HepG2 (cell line): ENCODE data around the gene NGDN. TPM values are rescaled to one million over a fixed set of nuclear protein-coding genes. Genes with fewer than 3 reads are reported as not detected.

Experiments used
- ATAC-seq: fragments of 200-7000 bp; cut with Tn5 transposase; 3 replicates; pipeline ENCODE4 v1.9.1; 2020; ENCODE audit warnings: mild to moderate bottlenecking, moderate library complexity
- BruUV-seq: library from RNA; stranded (reverse); fragments of 400-500 nt; replicated peaks from 2 replicates; lab custom pipeline; 2021; lab: Mats Ljungman, UMichigan
- CTCF ChIA-PET: fragments of 300-600 bp; formaldehyde crosslinking; extraction: SDS; loops from one replicate; lab custom pipeline; 2021; ENCODE audit warnings: low total read pairs, inconsistent platforms, low intra/inter-chr PET ratio; lab: Yijun Ruan, JAX
- POLR2A ChIA-PET: fragments of 350-600 bp; sonication (Branson Sonifier 250); formaldehyde crosslinking; loops from one replicate; lab custom pipeline; 2020; ENCODE audit warnings: antibody characterized with exemption, inconsistent platforms; lab: Yijun Ruan, JAX
- DNase-seq: peaks from one replicate; pipeline ENCODE4 v3.0.0-alpha.2; 2015; ENCODE audit warnings: low spot score
- FAIRE-seq: peaks from 3 replicates; lab custom pipeline; 2011; peaks lifted over from hg19 to GRCh38; lab: Jason Lieb, UNC
- H2AFZ ChIP-seq: one replicate; pipeline ENCODE4 v1.6.1; 2011; ENCODE audit warnings: low read length, inconsistent platforms
- H3K27ac ChIP-seq: fragments of 300-600 bp; 3 replicates; pipeline ENCODE4 v1.8.0; 2011; ENCODE audit warnings: mixed run types, mild to moderate bottlenecking, mixed read lengths, low read length, inconsistent platforms; ENCODE audit not compliant: insufficient read depth; ENCODE audit errors: extremely low read length
- H3K27me3 ChIP-seq, 2 experiments: fragments of 200-600 bp in 1 of 2; 2 replicates in 1 of 2; 3 replicates in 1 of 2; pipeline versions ENCODE4 v1.6.0 to v1.8.0; 2011; ENCODE audit warnings: low read length in 2 of 2, mild to moderate bottlenecking in 2 of 2, moderate library complexity in 2 of 2, inconsistent platforms in 1 of 2; ENCODE audit not compliant: insufficient read depth in 2 of 2, control insufficient read depth in 1 of 2
- H3K36me3 ChIP-seq, 2 experiments: fragments of 200-600 bp in 1 of 2; replicated peaks in 1 of 2; 2 replicates in 1 of 2; 3 replicates in 1 of 2; pipeline versions ENCODE4 v1.5.1 to v1.8.0; 2011; ENCODE audit warnings: low read length in 2 of 2, inconsistent platforms in 1 of 2; ENCODE audit not compliant: insufficient read depth in 2 of 2, control insufficient read depth in 1 of 2
- H3K4me1 ChIP-seq: 2 replicates; pipeline ENCODE4 v1.5.1; 2012; ENCODE audit warnings: low read length, inconsistent platforms; ENCODE audit not compliant: insufficient read depth
- H3K4me2 ChIP-seq: 2 replicates; pipeline ENCODE4 v1.6.0; 2011; ENCODE audit warnings: low read depth, low read length, inconsistent platforms
- H3K4me3 ChIP-seq, 3 experiments: fragments of 200-600 bp in 1 of 3; sonication (generic), shearing (Covaris generic) in 1 of 3; replicated peaks in 1 of 3; 2 replicates each; pipeline ENCODE4 v1.5.1; 2011 to 2016; ENCODE audit warnings: low read length in 3 of 3, inconsistent platforms in 2 of 3, low read depth in 2 of 3, mild to moderate bottlenecking in 2 of 3, control low read depth in 1 of 3, mixed read lengths in 1 of 3; ENCODE audit not compliant: insufficient read depth in 1 of 3
- H3K79me2 ChIP-seq: one replicate; pipeline ENCODE4 v1.6.1; 2011; ENCODE audit warnings: low read length, inconsistent platforms; ENCODE audit not compliant: insufficient read depth
- H3K9ac ChIP-seq: 2 replicates; pipeline ENCODE4 v1.6.0; 2011; ENCODE audit warnings: mild to moderate bottlenecking, low read depth, low read length, inconsistent platforms; ENCODE audit not compliant: insufficient read depth
- H3K9me3 ChIP-seq: 2 replicates; pipeline ENCODE4 v1.5.1; 2012; ENCODE audit warnings: mild to moderate bottlenecking, low read length
- H4K20me1 ChIP-seq: 2 replicates; pipeline ENCODE4 v1.6.0; 2011; ENCODE audit warnings: inconsistent platforms, mild to moderate bottlenecking, low read length, moderate library complexity; ENCODE audit not compliant: insufficient read depth
- ARNT ChIP-seq: fragments of 450-650 bp; IDR thresholded peaks from 2 replicates; pipeline ENCODE4 v1.6.1; 2017
- ARNTL ChIP-seq: sonication (generic); formaldehyde crosslinking; IDR thresholded peaks from 2 replicates; pipeline ENCODE4 v1.4.0; 2020; ENCODE audit warnings: mild to moderate bottlenecking, missing genetic modification reagents
- BRD4 ChIP-seq: sonication (generic); formaldehyde crosslinking; IDR thresholded peaks from 2 replicates; pipeline ENCODE4 v1.4.0; 2020; ENCODE audit warnings: missing genetic modification reagents
- CCAR2 ChIP-seq: fragments of 200-400 bp; formaldehyde crosslinking; optimal IDR thresholded peaks from 2 replicates; pipeline ENCODE3; 2018; ENCODE audit warnings: low read depth, mild to moderate bottlenecking, low read length, moderate library complexity
- EEA1 ChIP-seq: sonication (generic); formaldehyde crosslinking; IDR thresholded peaks from 2 replicates; pipeline ENCODE4 v1.5.1; 2020; ENCODE audit warnings: mild to moderate bottlenecking, missing genetic modification reagents, borderline replicate concordance
- KAT2B ChIP-seq: fragments of 150-350 bp; IDR thresholded peaks from 2 replicates; pipeline ENCODE4 v1.6.1; 2014; ENCODE audit warnings: low read depth, low read length, borderline replicate concordance
- KLF9 ChIP-seq: IDR thresholded peaks from 2 replicates; pipeline ENCODE4 v1.6.1; 2016; ENCODE audit warnings: low read depth
- NFATC3 ChIP-seq: sonication (generic); formaldehyde crosslinking; IDR thresholded peaks from 2 replicates; pipeline ENCODE4 v1.5.1; 2020; ENCODE audit warnings: mild to moderate bottlenecking, missing genetic modification reagents
- PRMT3 ChIP-seq: sonication (generic); formaldehyde crosslinking; IDR thresholded peaks from 2 replicates; pipeline ENCODE4 v1.8.1; 2022; ENCODE audit warnings: low read depth, mild to moderate bottlenecking, moderate library complexity, missing genetic modification reagents, borderline replicate concordance
- PRPF4 ChIP-seq: fragments of 200-400 bp; formaldehyde crosslinking; IDR thresholded peaks from 2 replicates; pipeline ENCODE4 v1.6.1; 2016; ENCODE audit warnings: low read length, low read depth; ENCODE audit not compliant: poor library complexity, severe bottlenecking
- SSRP1 ChIP-seq: IDR thresholded peaks from 2 replicates; pipeline ENCODE4 v1.6.1; 2016; ENCODE audit warnings: control low read depth
- ZBTB2 ChIP-seq: sonication (generic); formaldehyde crosslinking; IDR thresholded peaks from 2 replicates; pipeline ENCODE4 v1.8.0; 2022; ENCODE audit warnings: low read depth, missing genetic modification reagents
- ZKSCAN1 ChIP-seq: fragments of 150-350 bp; IDR thresholded peaks from 2 replicates; pipeline ENCODE4 v1.6.1; 2014; ENCODE audit warnings: low read length
- ZNF180 ChIP-seq: sonication (generic); formaldehyde crosslinking; IDR thresholded peaks from 2 replicates; pipeline ENCODE4 v1.4.0; 2020; ENCODE audit warnings: low read depth, missing genetic modification reagents, borderline replicate concordance
- ZNF263 ChIP-seq: sonication (generic); formaldehyde crosslinking; IDR thresholded peaks from 2 replicates; pipeline ENCODE4 v1.4.0; 2020; ENCODE audit warnings: missing genetic modification reagents
- ZNF441 ChIP-seq: sonication (generic); formaldehyde crosslinking; IDR thresholded peaks from 2 replicates; pipeline ENCODE4 v1.7.0; 2021; ENCODE audit warnings: missing genetic modification reagents, borderline replicate concordance
- ZNF615 ChIP-seq: sonication (generic); formaldehyde crosslinking; IDR thresholded peaks from 2 replicates; pipeline ENCODE4 v1.5.0; 2020; ENCODE audit warnings: mild to moderate bottlenecking, missing genetic modification reagents, borderline replicate concordance
- ZNF768 ChIP-seq: sonication (generic); formaldehyde crosslinking; IDR thresholded peaks from 2 replicates; pipeline ENCODE4 v1.4.0; 2020; ENCODE audit warnings: missing genetic modification reagents
- ZSCAN21 ChIP-seq: sonication (generic); formaldehyde crosslinking; IDR thresholded peaks from 2 replicates; pipeline ENCODE4 v1.8.0; 2022; ENCODE audit warnings: mild to moderate bottlenecking, missing genetic modification reagents, moderate library complexity, borderline replicate concordance
- ZSCAN30 ChIP-seq: sonication (generic); formaldehyde crosslinking; IDR thresholded peaks from 2 replicates; pipeline ENCODE4 v1.5.0; 2020; ENCODE audit warnings: mild to moderate bottlenecking, missing genetic modification reagents
- WGBS: methylation state at CpG from one replicate; pipeline ENCODE4 v1.1.6; 2017; ENCODE audit warnings: low lambda C conversion rate; 5-methylcytosine and 5-hydroxymethylcytosine counted together
- in situ Hi-C: cut with HindIII; loops from 2 replicates; pipeline ENCODE4 v1.10.0; 2017; ENCODE audit warnings: low pct_unique_long_range_greater_than_20kb; ENCODE audit not compliant: extremely low pct_ligation_motif_present
- intact Hi-C: fragments of 100-400 bp; cut with micrococcal nuclease; formaldehyde crosslinking; loops from one replicate; pipeline ENCODE4 v1.10.0; 2022; ENCODE audit not compliant: unreplicated experiment
- polyA plus RNA-seq, 8 experiments: library from polyadenylated mRNA; depleted of rRNA in 3 of 8; stranded (reverse) in 7 of 8; unstranded in 1 of 8; fragments of >200 nt; fragmentation: Illumina TruSeq in 4 of 8; extraction: Trizol in 4 of 8; gene quantifications; 2 replicates each; pipeline versions ENCODE4 v1.2.1 to v1.2.3, GENCODE V29; 2011 to 2016; ENCODE audit warnings: low read depth in 4 of 8, missing spikeins in 1 of 8, mixed read lengths in 1 of 8; ENCODE audit not compliant: insufficient read depth in 1 of 8
- total RNA-seq, 5 experiments: library from RNA; depleted of rRNA; stranded (reverse); fragments of >200 nt; fragmentation: Illumina TruSeq; extraction: Trizol; gene quantifications; 2 replicates each; pipeline ENCODE4 v1.2.3, GENCODE V29; 2016; ENCODE audit warnings: low read depth in 1 of 5
- TF ChIP-seq, protein P1 (sequence below): IDR thresholded peaks from 2 replicates; pipeline ENCODE4 v1.6.1; 2016; ENCODE audit warnings: mild to moderate bottlenecking
- TF ChIP-seq, protein P2 (sequence below): sonication (generic); formaldehyde crosslinking; IDR thresholded peaks from 2 replicates; pipeline ENCODE4 v1.4.0; 2020; ENCODE audit warnings: mild to moderate bottlenecking, missing genetic modification reagents

The NGDN gene
- total and polyA plus RNA-seq, 2 of the 13 experiments (the other 11 are each of a cell fraction or from before 2014, with no cell fraction given) = 154 to 216 TPM

- no peaks in the 10 kb centered on the region for H3K36me3 ChIP-seq
- H4K20me1 ChIP-seq = no peaks in the 10 kb centered on the region
- no peak for ATAC-seq
- WGBS = 56% methylated on average over 7 of the region's 8 CpGs
- H3K4me3 ChIP-seq = no peak overlapping the region
- H3K4me1 ChIP-seq = peaks cover 43% of the 10 kb centered on the region
- H3K27me3 ChIP-seq = peaks cover 20 to 74% of the 10 kb centered on the region in 2 experiments
- peak overlapping the region; percentile 1 for H2AFZ ChIP-seq
- BruUV-seq = no TSS peak
- intact Hi-C loops (no loop called here), in situ Hi-C loops (no loop called here)
- H3K27ac ChIP-seq = no peak overlapping the region
- no peak overlapping the region for H3K9ac ChIP-seq
- H3K9me3 ChIP-seq = no peaks in the 10 kb centered on the region
- no peak for DNase-seq
- FAIRE-seq = no peak
- POLR2A ChIA-PET = interaction anchor here (1.0 to 2.4 kb wide), 3 partner anchors 32 to 343 kb away, joined by 3 to 26 read pairs (median 6); partner anchors contain the start of genes ACIN1, C14orf119, NGDN and PABPN1
- peak overlapping the region; percentile 16 for H3K4me2 ChIP-seq
- CTCF ChIA-PET = no interaction called here
- H3K79me2 ChIP-seq = no peaks in the 10 kb centered on the region
- TF ChIP-seq ARNTL (CRISPR knock-in tag) (no peak), ZNF263 (CRISPR knock-in tag) (0 out of 2 replicates have a peak, but pooled peaks have one; percentile 11), ARNT (no peak), ZSCAN30 (CRISPR knock-in tag) (no peak), ZBTB2 (CRISPR knock-in tag) (no peak), PRMT3 (CRISPR knock-in tag) (no peak), ZNF615 (no peak), KAT2B (no peak), ZKSCAN1 (peak; percentile 82), ZNF441 (CRISPR knock-in tag) (no peak), ZNF768 (CRISPR knock-in tag) (no peak), CCAR2 (no peak), BRD4 (CRISPR knock-in tag) (no peak), NFATC3 (CRISPR knock-in tag) (no peak), EEA1 (no peak), ZNF180 (CRISPR knock-in tag) (no peak), KLF9 (CRISPR knock-in tag) (no peak), PRPF4 (no peak), SSRP1 (CRISPR knock-in tag) (no peak), ZSCAN21 (CRISPR knock-in tag) (no peak)
- TF ChIP-seq, protein P1, sequence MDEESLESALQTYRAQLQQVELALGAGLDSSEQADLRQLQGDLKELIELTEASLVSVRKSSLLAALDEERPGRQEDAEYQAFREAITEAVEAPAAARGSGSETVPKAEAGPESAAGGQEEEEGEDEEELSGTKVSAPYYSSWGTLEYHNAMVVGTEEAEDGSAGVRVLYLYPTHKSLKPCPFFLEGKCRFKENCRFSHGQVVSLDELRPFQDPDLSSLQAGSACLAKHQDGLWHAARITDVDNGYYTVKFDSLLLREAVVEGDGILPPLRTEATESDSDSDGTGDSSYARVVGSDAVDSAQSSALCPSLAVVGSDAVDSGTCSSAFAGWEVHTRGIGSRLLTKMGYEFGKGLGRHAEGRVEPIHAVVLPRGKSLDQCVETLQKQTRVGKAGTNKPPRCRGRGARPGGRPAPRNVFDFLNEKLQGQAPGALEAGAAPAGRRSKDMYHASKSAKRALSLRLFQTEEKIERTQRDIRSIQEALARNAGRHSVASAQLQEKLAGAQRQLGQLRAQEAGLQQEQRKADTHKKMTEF = no peak
- TF ChIP-seq, protein P2, sequence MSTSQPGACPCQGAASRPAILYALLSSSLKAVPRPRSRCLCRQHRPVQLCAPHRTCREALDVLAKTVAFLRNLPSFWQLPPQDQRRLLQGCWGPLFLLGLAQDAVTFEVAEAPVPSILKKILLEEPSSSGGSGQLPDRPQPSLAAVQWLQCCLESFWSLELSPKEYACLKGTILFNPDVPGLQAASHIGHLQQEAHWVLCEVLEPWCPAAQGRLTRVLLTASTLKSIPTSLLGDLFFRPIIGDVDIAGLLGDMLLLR = peak; percentile 29; the same call in 1 of the 2 replicates
These were observed 32.1 kb upstream of the NGDN start for GRCh38 chr14:23437133-23438100.
